ENCODE measurements around the gene RSRC1.

Gene RSRC1

DNA sequence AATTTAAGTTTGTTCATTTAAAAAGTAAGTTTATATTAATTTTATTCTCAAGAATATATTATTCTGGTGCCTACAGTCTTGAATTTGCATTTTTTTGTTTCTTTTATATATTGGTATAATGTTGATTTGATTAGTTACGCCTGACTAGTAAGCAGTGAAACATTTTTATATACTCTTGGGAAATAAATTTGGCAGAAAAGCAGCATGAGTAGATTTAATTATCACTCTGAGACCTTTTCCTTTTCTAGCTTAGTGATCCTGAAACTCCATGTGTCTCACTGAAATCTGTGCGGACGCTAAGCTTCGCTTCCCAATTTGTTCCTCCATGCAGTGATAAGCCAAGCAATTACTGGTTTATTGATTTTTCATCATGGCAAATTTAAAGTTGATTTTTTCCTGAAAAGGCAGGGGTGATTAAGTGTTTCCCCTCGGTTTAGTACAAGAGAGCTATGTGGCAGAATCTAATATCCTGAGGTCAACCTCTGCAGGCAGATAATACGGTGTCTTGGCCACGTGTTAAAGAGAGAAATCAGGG, 373.9 kb downstream of the RSRC1 start:
- Histone ChIP-seq H3K36me3 (replicated peaks; ENCODE audit: low read depth, low read length) (no peaks in the 10 kb centered on the region), H4K20me1 (ENCODE audit: insufficient read depth, low read length) (no peaks in the 10 kb centered on the region), H3K4me1 (ENCODE audit: low read length) (no peaks in the 10 kb centered on the region), H3K4me3 (ENCODE audit: low read length) (no peak overlapping the region), H3K27ac (ENCODE audit: low read length) (no peak overlapping the region), H3K9ac (ENCODE audit: low read length) (no peak overlapping the region), H3K9me3 (ENCODE audit: insufficient read depth, low read length) (no peaks in the 10 kb centered on the region), H3K4me2 (ENCODE audit: low read length) (no peak overlapping the region), H2AFZ (ENCODE audit: low read depth, low read length) (no peak overlapping the region), H3K79me2 (ENCODE audit: low read length) (no peaks in the 10 kb centered on the region), H3K27me3 (ENCODE audit: low read depth, low read length) (no peaks in the 10 kb centered on the region)
- TF ChIP-seq EZH2phosphoT487 (IDR thresholded peaks at IDR 0.05; ENCODE audit: low read depth), result no peak
- TF ChIP-seq, protein P1, sequence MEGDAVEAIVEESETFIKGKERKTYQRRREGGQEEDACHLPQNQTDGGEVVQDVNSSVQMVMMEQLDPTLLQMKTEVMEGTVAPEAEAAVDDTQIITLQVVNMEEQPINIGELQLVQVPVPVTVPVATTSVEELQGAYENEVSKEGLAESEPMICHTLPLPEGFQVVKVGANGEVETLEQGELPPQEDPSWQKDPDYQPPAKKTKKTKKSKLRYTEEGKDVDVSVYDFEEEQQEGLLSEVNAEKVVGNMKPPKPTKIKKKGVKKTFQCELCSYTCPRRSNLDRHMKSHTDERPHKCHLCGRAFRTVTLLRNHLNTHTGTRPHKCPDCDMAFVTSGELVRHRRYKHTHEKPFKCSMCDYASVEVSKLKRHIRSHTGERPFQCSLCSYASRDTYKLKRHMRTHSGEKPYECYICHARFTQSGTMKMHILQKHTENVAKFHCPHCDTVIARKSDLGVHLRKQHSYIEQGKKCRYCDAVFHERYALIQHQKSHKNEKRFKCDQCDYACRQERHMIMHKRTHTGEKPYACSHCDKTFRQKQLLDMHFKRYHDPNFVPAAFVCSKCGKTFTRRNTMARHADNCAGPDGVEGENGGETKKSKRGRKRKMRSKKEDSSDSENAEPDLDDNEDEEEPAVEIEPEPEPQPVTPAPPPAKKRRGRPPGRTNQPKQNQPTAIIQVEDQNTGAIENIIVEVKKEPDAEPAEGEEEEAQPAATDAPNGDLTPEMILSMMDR (IDR thresholded peaks at IDR 0.05; ENCODE audit: low read depth, low read length), result no peak

DNA sequence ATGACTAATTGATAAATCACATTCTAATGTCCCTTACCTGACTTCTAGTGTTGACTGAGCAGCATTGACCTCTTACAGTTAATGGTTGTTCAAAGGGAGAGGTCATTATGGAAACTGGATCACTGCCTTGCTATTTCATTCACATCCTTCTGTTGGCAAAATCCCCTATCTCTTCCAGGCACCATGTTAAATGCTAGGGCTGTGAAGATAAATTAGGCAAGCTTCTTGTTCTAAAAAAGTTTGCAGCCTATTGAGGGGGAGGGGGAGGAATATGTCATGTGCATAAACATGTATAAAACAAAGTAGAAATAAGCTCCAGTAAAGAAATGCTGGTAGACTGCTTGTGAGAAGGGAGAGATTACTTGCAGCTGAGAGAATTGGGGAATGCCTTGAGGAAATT, 376.3 kb downstream of the RSRC1 start:
- no peak overlapping the region for H3K9ac ChIP-seq (ENCODE audit: low read length)
- H3K4me2 ChIP-seq (ENCODE audit: low read length), result no peak overlapping the region
- H4K20me1 ChIP-seq (ENCODE audit: insufficient read depth, low read length), result no peaks in the 10 kb centered on the region
- H3K4me3 ChIP-seq (ENCODE audit: low read length), result no peak overlapping the region
- no peaks in the 10 kb centered on the region for H3K36me3 ChIP-seq (replicated peaks; ENCODE audit: low read depth, low read length)
- H2AFZ ChIP-seq (ENCODE audit: low read depth, low read length), result no peak overlapping the region
- H3K27ac ChIP-seq (ENCODE audit: low read length), result no peak overlapping the region
- TF ChIP-seq EZH2phosphoT487 (IDR thresholded peaks at IDR 0.05; ENCODE audit: low read depth), result no peak
- TF ChIP-seq, protein P1 (IDR thresholded peaks at IDR 0.05; ENCODE audit: low read depth, low read length), result no peak
- H3K27me3 ChIP-seq (ENCODE audit: low read depth, low read length), result no peaks in the 10 kb centered on the region
- H3K4me1 ChIP-seq (ENCODE audit: low read length), result no peaks in the 10 kb centered on the region
- no peaks in the 10 kb centered on the region for H3K79me2 ChIP-seq (ENCODE audit: low read length)
- no peaks in the 10 kb centered on the region for H3K9me3 ChIP-seq (ENCODE audit: insufficient read depth, low read length)

DNA sequence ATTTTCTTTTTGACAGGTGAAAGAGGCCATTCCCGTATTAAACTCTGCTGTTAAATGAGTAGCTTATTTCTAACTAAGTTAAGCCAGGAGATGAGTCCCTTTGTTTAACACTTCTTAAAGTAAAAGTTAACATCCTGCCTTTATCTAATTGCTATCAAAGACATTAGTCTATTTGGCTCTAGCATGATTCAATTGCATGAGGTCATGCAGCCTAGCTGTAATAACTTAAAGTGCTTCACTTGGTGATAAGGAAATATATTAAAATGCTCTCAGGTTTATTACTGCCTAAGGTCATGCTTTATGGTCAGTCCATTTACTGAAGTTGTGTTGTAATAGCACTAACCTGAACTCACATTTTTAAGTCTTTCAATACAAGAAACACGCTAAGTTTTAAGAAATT, 378.8 kb downstream of the RSRC1 start:
- Histone ChIP-seq H3K9me3 (ENCODE audit: insufficient read depth, low read length) (no peaks in the 10 kb centered on the region), H3K4me3 (ENCODE audit: low read length) (no peak overlapping the region), H3K27me3 (ENCODE audit: low read depth, low read length) (no peaks in the 10 kb centered on the region), H3K79me2 (ENCODE audit: low read length) (no peaks in the 10 kb centered on the region), H3K36me3 (replicated peaks; ENCODE audit: low read depth, low read length) (no peaks in the 10 kb centered on the region), H3K4me2 (ENCODE audit: low read length) (no peak overlapping the region), H2AFZ (ENCODE audit: low read depth, low read length) (no peak overlapping the region), H3K9ac (ENCODE audit: low read length) (no peak overlapping the region), H3K4me1 (ENCODE audit: low read length) (no peaks in the 10 kb centered on the region), H3K27ac (ENCODE audit: low read length) (no peak overlapping the region), H4K20me1 (ENCODE audit: insufficient read depth, low read length) (no peaks in the 10 kb centered on the region)
- TF ChIP-seq, protein P1 (IDR thresholded peaks at IDR 0.05; ENCODE audit: low read depth, low read length), result no peak
- no peak for TF ChIP-seq EZH2phosphoT487 (IDR thresholded peaks at IDR 0.05; ENCODE audit: low read depth)

DNA sequence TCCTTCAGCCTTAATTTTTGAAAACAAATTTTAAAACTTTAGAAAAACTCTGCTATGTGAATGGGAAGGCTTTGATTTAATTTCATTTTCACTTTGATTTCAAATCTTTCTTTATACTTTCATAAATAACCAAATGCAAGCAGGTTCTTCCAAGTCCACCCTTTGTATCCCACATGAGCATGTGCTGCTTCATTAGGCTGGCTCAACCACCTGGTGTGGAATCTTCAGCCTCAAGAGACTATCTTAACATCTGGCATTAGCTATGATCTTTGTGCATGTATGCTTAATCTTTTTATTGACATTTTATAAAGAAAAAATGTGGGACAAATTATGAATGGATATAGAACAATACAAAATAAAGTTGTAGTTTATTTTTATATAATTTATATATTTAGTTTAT, 379.3 kb downstream of the RSRC1 start:
- Histone ChIP-seq H3K79me2 (ENCODE audit: low read length) (no peaks in the 10 kb centered on the region), H3K27ac (ENCODE audit: low read length) (no peak overlapping the region), H3K27me3 (ENCODE audit: low read depth, low read length) (no peaks in the 10 kb centered on the region), H3K4me2 (ENCODE audit: low read length) (no peak overlapping the region), H3K4me3 (ENCODE audit: low read length) (no peak overlapping the region), H3K9ac (ENCODE audit: low read length) (no peak overlapping the region), H2AFZ (ENCODE audit: low read depth, low read length) (no peak overlapping the region), H4K20me1 (ENCODE audit: insufficient read depth, low read length) (no peaks in the 10 kb centered on the region), H3K36me3 (replicated peaks; ENCODE audit: low read depth, low read length) (no peaks in the 10 kb centered on the region), H3K4me1 (ENCODE audit: low read length) (no peaks in the 10 kb centered on the region), H3K9me3 (ENCODE audit: insufficient read depth, low read length) (no peaks in the 10 kb centered on the region)
- TF ChIP-seq, protein P1 (IDR thresholded peaks at IDR 0.05; ENCODE audit: low read depth, low read length), result no peak
- TF ChIP-seq EZH2phosphoT487 (IDR thresholded peaks at IDR 0.05; ENCODE audit: low read depth), result no peak
